ENCODE data around the gene ASTN2.

DNA sequence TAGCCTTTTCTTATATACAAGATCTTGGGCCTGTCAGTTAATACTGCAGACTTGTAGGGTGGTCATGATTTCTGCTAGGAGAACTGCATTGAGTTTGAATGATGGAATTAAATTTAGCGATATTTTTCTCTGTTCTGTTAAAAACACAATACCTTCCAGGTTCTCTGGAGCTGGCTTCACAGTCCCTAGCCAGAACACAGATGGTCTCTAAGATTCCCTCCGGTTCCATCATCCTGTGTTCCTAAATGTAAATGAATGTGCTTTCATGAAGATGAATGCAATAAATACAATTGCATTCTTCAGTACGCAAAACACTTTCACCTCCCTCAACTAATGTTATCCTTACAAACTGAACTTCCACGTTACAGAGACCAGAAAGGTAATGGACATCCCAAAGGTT lies 264.9 kb downstream of the ASTN2 start:
- TF ChIP-seq, protein P1, sequence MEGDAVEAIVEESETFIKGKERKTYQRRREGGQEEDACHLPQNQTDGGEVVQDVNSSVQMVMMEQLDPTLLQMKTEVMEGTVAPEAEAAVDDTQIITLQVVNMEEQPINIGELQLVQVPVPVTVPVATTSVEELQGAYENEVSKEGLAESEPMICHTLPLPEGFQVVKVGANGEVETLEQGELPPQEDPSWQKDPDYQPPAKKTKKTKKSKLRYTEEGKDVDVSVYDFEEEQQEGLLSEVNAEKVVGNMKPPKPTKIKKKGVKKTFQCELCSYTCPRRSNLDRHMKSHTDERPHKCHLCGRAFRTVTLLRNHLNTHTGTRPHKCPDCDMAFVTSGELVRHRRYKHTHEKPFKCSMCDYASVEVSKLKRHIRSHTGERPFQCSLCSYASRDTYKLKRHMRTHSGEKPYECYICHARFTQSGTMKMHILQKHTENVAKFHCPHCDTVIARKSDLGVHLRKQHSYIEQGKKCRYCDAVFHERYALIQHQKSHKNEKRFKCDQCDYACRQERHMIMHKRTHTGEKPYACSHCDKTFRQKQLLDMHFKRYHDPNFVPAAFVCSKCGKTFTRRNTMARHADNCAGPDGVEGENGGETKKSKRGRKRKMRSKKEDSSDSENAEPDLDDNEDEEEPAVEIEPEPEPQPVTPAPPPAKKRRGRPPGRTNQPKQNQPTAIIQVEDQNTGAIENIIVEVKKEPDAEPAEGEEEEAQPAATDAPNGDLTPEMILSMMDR (conservative IDR thresholded peaks at IDR 0.05; ENCODE audit: low read depth in 2 of 2) = no peak
- TF ChIP-seq EZH2 (IDR thresholded peaks at IDR 0.05; ENCODE audit: low read depth, unreplicated experiment) = no peak

Data from GM23338 (cell line).